ENCODE measurements around the gene RABAC1. TPM values are rescaled to one million over a fixed set of nuclear protein-coding genes. Genes with fewer than 3 reads are reported as not detected.

The RABAC1 gene
- total RNA-seq, 2 experiments from 2014 or later: 85.3 to 87.3 TPM

DNA sequence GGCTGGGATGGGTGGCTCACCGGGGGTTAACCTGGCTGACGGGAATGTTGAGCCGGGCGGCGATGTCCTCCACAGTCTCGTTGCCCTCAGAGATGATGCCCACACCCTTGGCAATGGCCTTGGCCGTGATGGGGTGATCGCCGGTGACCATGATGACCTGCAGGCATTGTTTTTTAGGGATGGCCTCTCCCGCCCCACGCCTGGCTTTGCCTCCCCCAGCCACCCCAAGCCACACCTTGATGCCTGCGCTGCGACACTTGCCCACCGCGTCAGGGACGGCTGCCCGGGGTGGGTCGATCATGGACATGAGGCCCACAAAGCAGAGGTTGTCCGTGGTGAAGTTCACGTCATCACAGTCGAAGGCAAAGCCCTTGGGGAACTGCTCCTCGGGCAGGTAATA lies 18.8 kb upstream of the RABAC1 start:
- ATAC-seq (ENCODE audit: low read depth) (no peak), DNase-seq (no peak)
- no peaks in the 10 kb centered on the region for H3K27me3 Mint-ChIP-seq
- H3K36me3 Mint-ChIP-seq: no peaks in the 10 kb centered on the region
- no peaks in the 10 kb centered on the region for H3K9me3 Mint-ChIP-seq
- POLR2A ChIA-PET: no interaction called here
- no peak overlapping the region for H3K27ac Mint-ChIP-seq
- H3K4me1 Mint-ChIP-seq: no peaks in the 10 kb centered on the region
- no peak overlapping the region for H3K4me3 Mint-ChIP-seq

DNA sequence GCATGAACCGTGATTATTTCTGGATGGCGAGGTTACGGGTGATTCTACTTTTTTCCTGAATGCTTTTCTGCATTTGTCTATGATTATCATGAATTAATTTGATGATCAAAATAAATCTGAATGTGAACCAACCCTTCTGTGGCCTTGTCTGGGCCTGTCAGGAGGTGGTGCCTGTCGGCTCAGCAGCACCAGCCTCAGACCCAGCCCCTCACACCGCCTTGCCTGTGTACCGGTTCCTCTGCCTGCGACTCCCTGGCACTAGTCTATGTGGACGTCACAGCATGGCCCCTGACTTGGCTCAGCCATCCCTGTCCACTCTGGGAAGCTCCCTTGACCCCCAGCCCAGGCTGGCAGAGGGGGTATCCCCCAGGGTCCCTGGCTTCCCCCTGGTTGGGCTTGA lies 15.5 kb upstream of the RABAC1 start:
- no peak for DNase-seq
- no peak overlapping the region for H3K27ac Mint-ChIP-seq
- no peaks in the 10 kb centered on the region for H3K36me3 Mint-ChIP-seq
- no peaks in the 10 kb centered on the region for H3K27me3 Mint-ChIP-seq
- POLR2A ChIA-PET: no interaction called here
- no peak for ATAC-seq (ENCODE audit: low read depth)
- no peak overlapping the region for H3K4me3 Mint-ChIP-seq
- H3K4me1 Mint-ChIP-seq: no peaks in the 10 kb centered on the region
- H3K9me3 Mint-ChIP-seq: no peaks in the 10 kb centered on the region

DNA sequence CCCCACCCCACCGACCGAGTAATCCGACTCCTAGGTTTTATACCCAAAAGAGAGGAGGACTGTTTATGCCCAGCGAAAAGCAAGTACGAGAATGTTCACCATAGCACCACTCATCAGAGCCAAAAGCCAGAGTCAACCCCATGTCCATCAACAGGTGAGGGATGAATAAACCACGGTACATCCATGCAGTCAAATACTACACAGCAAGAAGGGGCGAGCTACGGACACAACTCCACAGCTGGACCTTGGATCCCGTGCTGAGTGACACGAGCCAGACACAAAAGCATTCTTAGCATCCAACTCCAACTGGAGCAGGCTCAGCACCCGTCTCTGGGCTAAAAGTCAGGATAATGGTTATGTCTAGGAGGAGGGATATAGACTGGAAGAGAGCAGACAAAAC lies 12.2 kb upstream of the RABAC1 start:
- no peak overlapping the region for H3K4me3 Mint-ChIP-seq
- POLR2A ChIA-PET: no interaction called here
- H3K36me3 Mint-ChIP-seq: no peaks in the 10 kb centered on the region
- no peak for DNase-seq
- no peaks in the 10 kb centered on the region for H3K9me3 Mint-ChIP-seq
- no peaks in the 10 kb centered on the region for H3K27me3 Mint-ChIP-seq
- no peaks in the 10 kb centered on the region for H3K4me1 Mint-ChIP-seq
- no peak for ATAC-seq (ENCODE audit: low read depth)
- H3K27ac Mint-ChIP-seq: no peak overlapping the region

DNA sequence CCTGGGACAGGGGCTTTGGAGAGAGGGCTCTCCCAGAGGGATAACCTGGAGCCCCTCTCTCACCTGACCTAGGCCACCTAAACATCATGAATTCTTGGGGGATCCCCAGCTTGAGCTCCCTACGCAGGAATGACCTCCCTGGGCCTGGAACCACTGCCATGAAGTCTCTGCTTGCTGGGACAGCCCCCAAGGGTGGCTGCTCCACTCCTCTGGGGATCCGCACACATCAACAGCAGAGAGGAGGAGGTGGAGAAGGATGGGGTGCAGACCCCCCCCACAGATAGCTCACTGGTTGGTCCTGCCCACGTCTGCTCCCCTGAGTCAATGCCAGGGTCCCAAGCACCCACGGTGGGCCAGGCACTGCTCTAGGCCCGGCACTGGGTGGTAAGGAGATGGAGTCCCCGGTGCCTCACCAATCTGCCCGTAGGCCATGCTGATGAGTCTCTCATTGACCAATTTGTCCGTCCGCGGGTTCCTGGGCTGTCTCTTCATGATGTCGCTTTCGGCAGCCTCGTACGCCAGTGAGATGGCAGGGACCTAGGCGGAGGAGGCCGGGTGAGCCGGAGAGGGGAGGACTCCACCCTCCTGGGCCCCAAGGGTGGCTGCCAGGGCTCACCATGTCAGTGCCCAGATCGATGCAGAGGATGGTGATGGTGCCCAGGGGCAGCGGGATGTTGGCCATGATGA lies 10.8 kb upstream of the RABAC1 start:
- H3K4me3 Mint-ChIP-seq: no peak overlapping the region
- POLR2A ChIA-PET: no interaction called here
- no peak overlapping the region for H3K27ac Mint-ChIP-seq
- H3K27me3 Mint-ChIP-seq: no peaks in the 10 kb centered on the region
- ATAC-seq (ENCODE audit: low read depth): no peak
- DNase-seq: no peak
- no peaks in the 10 kb centered on the region for H3K36me3 Mint-ChIP-seq
- H3K4me1 Mint-ChIP-seq: no peaks in the 10 kb centered on the region
- H3K9me3 Mint-ChIP-seq: no peaks in the 10 kb centered on the region

DNA sequence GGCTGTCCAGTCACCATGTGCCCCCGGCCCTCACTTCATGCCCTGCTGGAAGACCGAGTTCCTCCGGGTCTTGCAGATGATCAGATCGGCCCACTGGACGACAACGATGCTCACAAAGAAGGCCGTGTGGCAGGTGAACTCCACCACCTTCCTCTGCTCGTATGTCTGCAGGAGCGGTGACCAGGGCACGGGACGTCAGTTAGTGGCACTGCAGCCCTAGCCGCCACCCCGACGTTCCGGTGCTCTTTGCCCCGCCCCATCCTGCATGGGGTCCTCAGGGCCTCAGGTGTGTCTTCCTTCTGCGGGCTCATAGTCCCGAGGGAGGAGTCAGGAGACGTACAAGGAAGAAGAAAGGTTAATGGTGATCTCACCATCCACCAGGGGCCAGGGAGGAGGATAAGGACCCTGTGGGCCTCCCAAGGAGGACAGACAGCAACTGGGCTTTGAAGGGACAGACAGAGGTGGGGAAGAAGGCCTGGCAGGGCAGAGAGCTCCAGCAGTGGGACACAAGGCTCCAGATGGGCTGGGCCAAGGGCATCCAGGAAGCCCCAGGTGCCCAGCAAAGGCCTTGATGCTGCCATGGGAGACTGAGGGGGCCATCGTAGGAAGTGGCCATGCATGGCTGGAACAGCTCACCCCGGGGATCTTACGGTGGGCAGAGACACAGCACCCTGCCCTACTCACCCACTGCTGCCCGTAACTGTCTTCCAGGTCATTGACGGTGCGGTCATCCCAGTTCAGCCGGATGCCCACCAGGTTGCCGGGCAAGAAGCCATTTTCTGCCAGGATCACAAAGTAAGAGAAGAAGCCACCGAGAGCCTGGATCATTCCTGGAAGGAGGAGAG lies 9.9 kb upstream of the RABAC1 start:
- POLR2A ChIA-PET: no interaction called here
- ATAC-seq (ENCODE audit: low read depth): no peak
- Mint-ChIP-seq H3K36me3 (no peaks in the 10 kb centered on the region), H3K27me3 (no peaks in the 10 kb centered on the region), H3K4me1 (no peaks in the 10 kb centered on the region), H3K4me3 (no peak overlapping the region), H3K9me3 (no peaks in the 10 kb centered on the region), H3K27ac (no peak overlapping the region)
- no peak for DNase-seq

DNA sequence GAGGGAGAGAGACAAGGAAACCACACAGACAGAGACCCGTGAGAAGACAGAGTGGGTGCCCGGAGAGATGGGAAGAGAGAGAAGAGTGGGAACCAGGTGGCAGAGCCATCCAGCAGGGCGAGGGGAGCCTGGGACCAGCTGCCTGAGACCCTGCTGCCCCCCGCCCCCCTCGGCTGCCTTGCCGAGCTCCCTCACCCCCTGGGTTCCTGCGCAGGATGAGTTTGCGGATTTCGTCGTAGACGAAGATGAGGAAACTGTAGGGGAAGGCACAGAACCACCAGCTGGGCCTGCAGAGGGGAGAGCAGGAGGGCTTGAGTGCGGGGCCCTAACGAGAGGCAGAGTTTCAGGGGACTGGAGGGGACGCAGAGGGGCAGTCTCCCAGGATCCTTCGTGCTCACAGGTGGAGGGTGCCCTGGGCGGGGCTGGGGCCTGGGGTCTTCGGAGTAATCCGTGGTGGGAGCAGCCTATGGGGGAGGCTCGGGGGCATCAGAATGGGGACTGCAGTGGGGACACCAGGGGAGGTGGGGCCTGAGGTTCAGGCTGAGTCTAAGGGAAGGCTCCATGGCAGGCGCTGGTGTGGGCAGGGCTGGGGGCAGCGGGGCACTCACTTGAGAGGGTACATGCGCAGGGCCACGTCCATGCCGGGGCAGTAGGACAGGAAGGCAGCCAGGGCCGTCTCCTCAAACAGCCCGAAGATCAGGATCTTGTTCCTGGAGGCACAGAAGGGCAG lies 8.1 kb upstream of the RABAC1 start:
- Mint-ChIP-seq H3K9me3 (no peaks in the 10 kb centered on the region), H3K27ac (peak overlapping the region; percentile 13), H3K36me3 (no peaks in the 10 kb centered on the region), H3K4me1 (no peaks in the 10 kb centered on the region), H3K27me3 (no peaks in the 10 kb centered on the region), H3K4me3 (no peak overlapping the region)
- ATAC-seq (ENCODE audit: low read depth) (no peak), DNase-seq (no peak)
- POLR2A ChIA-PET: no interaction called here

DNA sequence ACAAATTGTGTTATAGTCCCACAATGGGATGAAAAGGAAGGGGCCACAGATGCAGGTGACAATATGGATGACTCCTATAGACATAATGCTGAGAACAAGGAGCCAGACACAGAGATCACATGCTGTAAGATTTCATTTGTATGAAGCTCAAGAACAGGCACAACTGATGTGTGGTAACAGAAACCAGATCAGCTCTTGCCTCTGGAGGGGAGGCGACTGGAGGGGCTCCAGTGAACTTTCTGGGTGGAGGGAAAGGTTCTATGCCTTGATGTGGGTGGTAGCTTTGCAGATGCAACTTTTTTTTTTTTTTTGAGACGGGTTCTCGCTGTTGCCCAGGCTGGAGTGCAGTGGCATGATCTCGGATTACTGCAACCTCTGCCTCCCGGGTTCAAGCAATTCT lies 6.0 kb upstream of the RABAC1 start:
- DNase-seq (no peak), ATAC-seq (ENCODE audit: low read depth) (no peak)
- no peak overlapping the region for H3K27ac Mint-ChIP-seq
- POLR2A ChIA-PET: no interaction called here
- no peaks in the 10 kb centered on the region for H3K27me3 Mint-ChIP-seq
- H3K4me3 Mint-ChIP-seq: no peak overlapping the region
- no peaks in the 10 kb centered on the region for H3K36me3 Mint-ChIP-seq
- H3K4me1 Mint-ChIP-seq: peaks cover 2% of the 10 kb centered on the region
- no peaks in the 10 kb centered on the region for H3K9me3 Mint-ChIP-seq

DNA sequence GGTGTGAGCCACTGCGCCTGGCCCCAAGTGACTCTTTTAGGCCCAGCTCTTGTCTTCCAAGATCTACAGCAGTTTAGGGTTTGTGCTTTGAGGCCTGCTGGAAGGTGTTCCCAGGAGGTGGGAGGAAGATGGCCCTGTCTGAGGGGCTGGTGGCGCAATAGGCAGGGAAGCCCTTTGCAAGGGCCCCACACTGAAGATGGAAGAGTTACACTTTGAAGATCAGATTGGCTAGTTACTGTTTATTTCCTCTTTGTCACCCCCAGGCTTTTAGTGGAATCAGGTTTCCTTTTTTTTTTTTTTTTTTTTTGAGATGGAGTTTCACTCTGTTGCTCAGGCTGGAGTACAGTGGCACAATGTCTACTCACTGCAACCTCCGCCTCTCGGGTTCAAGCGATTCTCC lies 1.9 kb upstream of the RABAC1 start:
- Mint-ChIP-seq H3K9me3 (no peaks in the 10 kb centered on the region), H3K27ac (peak overlapping the region; percentile 30), H3K4me1 (peaks cover 15% of the 10 kb centered on the region), H3K36me3 (no peaks in the 10 kb centered on the region), H3K4me3 (no peak overlapping the region), H3K27me3 (no peaks in the 10 kb centered on the region)
- POLR2A ChIA-PET: no interaction called here
- DNase-seq (no peak), ATAC-seq (ENCODE audit: low read depth) (no peak)

DNA sequence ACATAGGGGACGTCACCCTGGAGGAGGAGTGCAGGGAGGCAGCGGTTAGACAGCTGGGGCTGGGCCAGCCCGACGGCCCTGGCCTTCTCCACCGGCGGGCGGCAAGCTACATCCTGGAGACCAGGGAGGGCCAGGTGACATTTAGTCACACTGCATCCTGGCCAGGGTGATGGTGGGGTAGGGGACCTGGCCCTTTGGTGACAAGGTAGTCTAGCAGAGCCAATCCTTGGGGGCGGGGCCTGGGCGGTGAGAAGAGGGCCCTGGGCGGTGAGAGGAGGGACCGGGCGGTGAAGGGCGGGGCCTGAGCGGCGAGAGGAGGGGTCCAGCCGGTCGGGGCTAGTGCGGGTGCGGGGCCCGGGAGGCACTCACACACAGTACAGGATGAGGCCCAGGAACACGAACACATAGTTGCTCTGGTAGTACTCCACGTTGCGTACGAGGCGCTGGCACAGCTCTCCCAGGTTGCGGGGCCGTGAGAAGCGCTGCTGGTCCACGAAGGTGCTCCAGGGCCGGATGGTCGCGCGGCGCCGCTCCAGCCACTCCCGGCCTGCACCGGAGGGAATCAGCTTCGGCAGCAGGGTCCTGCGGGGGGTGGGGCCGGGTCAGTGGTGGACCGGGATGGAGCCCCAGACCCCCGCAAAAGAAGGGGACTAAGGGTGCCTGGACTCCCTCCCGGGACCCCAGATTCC lies 610 bp downstream of the RABAC1 start:
- peak overlapping the region; percentile 64 for H3K27ac Mint-ChIP-seq
- H3K4me3 Mint-ChIP-seq: peak overlapping the region; percentile 99
- ATAC-seq (ENCODE audit: low read depth): peak; percentile 55

DNA sequence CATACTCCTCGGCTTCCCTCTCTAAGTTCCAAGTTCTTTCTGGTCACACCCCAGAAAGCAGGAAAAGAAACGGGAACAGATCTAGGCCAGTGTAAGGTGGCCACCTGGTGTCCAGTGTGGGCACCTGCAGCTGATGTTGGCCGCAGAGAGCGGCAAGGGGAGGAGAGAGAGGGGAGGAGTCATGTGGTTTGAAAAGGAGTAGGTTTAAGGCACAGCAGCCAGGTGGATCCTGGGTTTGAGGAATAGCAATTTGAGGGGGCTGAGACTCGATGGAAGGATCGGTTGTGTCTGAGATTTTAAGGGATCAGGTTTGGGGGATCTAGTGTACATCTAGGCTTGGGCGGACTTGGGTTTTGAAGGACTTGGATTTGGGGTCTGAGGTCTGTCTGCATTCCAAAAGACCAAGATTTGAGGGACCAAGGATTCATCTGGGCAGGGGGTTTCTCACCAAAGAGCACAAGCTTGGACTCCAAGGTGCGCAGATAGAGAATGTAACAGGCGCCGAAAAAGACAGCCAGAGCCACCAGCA lies 1.2 kb downstream of the RABAC1 start:
- POLR2A ChIA-PET: interaction anchor here (1.1 to 4.0 kb wide), 6 partner anchors 13 to 98 kb away, joined by 4 to 25 read pairs (median 6); partner anchors contain the start of genes CD79A, ERFL and RPS19
- Mint-ChIP-seq H3K4me1 (peaks cover 15% of the 10 kb centered on the region), H3K27ac (peak overlapping the region; percentile 64), H3K4me3 (peak overlapping the region; percentile 99), H3K36me3 (no peaks in the 10 kb centered on the region), H3K9me3 (no peaks in the 10 kb centered on the region), H3K27me3 (no peaks in the 10 kb centered on the region)
- DNase-seq (peak; percentile 49), ATAC-seq (ENCODE audit: low read depth) (no peak)

More for the DNA sequence above, 610 bp downstream of the RABAC1 start:
- Mint-ChIP-seq H3K27me3 (no peaks in the 10 kb centered on the region), H3K4me1 (peaks cover 15% of the 10 kb centered on the region), H3K9me3 (no peaks in the 10 kb centered on the region), H3K36me3 (no peaks in the 10 kb centered on the region)
- DNase-seq: peak; percentile 89
- POLR2A ChIA-PET: interaction anchor here (1.1 to 4.0 kb wide), 10 partner anchors 13 to 323 kb away, joined by 3 to 25 read pairs (median 5); partner anchors contain the start of genes CD79A, ERFL and RPS19

DNA sequence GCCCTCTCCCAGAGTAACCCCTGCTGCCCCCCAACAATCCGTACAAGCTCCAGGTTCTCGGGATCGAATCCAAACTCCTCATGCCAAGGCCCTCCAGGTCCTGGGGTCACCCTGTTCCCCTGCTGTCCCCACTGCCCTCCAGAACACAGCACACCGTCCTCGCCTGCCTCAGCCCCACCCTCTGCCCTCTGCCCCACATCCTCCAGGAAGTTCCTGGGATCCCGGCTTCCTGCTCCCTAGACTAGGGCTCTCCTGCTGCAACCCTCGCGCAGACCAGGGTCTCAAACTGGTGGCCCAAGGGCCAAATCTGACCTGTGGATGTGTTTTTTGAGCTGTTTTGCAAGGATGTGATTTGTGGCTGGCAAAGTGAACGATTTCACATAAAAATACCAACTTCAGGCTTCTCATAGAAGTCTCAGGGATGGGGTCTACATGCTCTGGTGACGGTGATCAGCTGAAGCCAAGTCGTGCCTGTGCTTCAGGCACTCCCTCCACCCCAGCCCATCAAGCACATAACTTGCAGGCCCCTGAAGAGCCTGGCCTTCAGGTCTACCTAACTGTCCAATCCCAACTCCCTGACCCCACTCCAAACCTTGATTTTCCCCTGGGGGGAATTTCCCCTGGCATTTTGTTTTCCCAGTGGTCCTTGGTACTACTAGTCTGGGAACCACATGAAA lies 1.8 kb downstream of the RABAC1 start:
- Mint-ChIP-seq H3K27ac (no peak overlapping the region), H3K27me3 (no peaks in the 10 kb centered on the region), H3K9me3 (no peaks in the 10 kb centered on the region), H3K4me1 (peaks cover 15% of the 10 kb centered on the region), H3K4me3 (peak overlapping the region; percentile 99), H3K36me3 (no peaks in the 10 kb centered on the region)
- POLR2A ChIA-PET: interaction anchor here (0.6 to 4.0 kb wide), 5 partner anchors 16 to 522 kb away, joined by 3 to 25 read pairs (median 5); partner anchors contain the start of genes CD79A and RPS19
- DNase-seq (no peak), ATAC-seq (ENCODE audit: low read depth) (no peak)

DNA sequence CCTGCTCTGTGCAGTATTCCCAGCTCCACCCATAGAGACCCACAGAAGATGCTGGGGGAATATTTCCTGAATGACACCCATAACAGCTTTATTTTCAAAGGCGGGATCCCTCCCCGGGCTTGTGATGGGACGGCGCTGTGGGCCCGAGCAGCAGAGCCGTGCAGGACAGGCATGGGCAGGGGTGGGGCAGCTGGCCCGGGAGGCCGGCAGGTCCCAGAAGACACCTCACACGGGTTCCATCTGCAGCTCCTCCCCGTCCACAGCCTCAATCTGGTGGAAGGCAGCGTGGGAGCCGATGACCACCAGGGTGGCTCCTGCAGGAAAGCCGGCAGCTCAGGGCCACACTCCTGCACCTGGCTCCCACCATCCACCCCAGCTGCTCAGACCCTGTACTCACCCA lies 2.5 kb downstream of the RABAC1 start:
- Mint-ChIP-seq H3K27me3 (no peaks in the 10 kb centered on the region), H3K4me3 (no peak overlapping the region), H3K27ac (no peak overlapping the region), H3K4me1 (peaks cover 17% of the 10 kb centered on the region), H3K36me3 (no peaks in the 10 kb centered on the region), H3K9me3 (no peaks in the 10 kb centered on the region)
- ATAC-seq (ENCODE audit: low read depth) (no peak), DNase-seq (no peak)
- POLR2A ChIA-PET: interaction anchor here (1.9 to 4.0 kb wide), 3 partner anchors 79 to 96 kb away, joined by 5 to 25 read pairs (median 20); partner anchors contain the start of genes CD79A and RPS19
